Measurements from ENCODE around the gene LHX2.

LHX2 gene

DNA sequence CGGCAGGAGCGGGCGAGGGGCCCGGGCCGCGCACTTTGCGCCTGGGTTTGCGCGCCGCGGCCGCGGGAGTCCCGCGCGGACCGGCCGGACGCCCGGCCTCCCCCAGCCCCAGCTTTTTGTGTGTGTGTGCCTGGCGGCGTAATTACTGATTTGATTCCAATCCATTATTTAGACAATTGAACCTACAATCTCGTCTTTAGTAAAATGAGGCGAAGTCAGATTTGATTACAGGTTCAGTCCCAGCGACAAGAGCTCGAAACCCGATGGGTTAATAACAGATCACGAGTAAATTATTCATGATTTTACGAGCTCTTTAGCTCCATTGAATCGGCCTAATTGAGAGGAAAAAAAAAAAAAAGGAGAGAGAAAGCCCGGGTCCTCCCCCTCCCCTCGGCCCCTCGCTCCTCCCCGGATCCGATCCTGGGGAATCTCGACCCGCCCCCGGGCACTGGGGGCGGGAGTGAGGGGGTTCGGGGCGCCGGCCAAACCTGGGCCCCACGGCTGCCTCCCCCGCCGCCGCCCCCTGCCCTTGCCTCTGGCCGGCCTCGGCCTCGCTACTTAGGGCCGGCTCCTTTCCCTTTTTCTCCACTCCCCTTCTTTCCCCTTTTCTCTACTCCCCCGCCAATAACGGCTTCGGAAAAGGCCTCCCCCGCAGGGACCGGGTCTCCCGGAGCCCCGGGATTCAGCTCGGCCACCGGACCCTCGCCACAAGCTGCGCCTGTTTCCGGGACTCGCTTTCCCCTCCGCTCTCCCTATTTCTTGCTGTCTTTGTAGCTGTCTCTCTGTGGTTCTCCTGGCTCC lies 6.6 kb downstream of the LHX2 start:
- H3K36me3 ChIP-seq (ENCODE audit: insufficient read depth) = no peaks in the 10 kb centered on the region
- H3K9ac ChIP-seq = no peak overlapping the region
- no peak overlapping the region for H3K4me3 ChIP-seq (IDR thresholded peaks at IDR 0.05; ENCODE audit: insufficient read depth, low read depth, low read length)
- H3K79me2 ChIP-seq (ENCODE audit: insufficient read depth, low read depth) = no peaks in the 10 kb centered on the region
- H3K27ac ChIP-seq = no peak overlapping the region
- TF ChIP-seq, protein P1, sequence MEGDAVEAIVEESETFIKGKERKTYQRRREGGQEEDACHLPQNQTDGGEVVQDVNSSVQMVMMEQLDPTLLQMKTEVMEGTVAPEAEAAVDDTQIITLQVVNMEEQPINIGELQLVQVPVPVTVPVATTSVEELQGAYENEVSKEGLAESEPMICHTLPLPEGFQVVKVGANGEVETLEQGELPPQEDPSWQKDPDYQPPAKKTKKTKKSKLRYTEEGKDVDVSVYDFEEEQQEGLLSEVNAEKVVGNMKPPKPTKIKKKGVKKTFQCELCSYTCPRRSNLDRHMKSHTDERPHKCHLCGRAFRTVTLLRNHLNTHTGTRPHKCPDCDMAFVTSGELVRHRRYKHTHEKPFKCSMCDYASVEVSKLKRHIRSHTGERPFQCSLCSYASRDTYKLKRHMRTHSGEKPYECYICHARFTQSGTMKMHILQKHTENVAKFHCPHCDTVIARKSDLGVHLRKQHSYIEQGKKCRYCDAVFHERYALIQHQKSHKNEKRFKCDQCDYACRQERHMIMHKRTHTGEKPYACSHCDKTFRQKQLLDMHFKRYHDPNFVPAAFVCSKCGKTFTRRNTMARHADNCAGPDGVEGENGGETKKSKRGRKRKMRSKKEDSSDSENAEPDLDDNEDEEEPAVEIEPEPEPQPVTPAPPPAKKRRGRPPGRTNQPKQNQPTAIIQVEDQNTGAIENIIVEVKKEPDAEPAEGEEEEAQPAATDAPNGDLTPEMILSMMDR (conservative IDR thresholded peaks at IDR 0.05; ENCODE audit: low read depth, low read length) = no peak
- H3K4me2 ChIP-seq = no peak overlapping the region
- no peaks in the 10 kb centered on the region for H4K20me1 ChIP-seq (ENCODE audit: insufficient read depth)
- no peaks in the 10 kb centered on the region for H3K4me1 ChIP-seq (ENCODE audit: low read depth, poor library complexity, severe bottlenecking)
- no peak overlapping the region for H2AFZ ChIP-seq (ENCODE audit: low read depth)
- H3K27me3 ChIP-seq (ENCODE audit: insufficient read depth, low read depth) = peaks cover 4% of the 10 kb centered on the region

DNA sequence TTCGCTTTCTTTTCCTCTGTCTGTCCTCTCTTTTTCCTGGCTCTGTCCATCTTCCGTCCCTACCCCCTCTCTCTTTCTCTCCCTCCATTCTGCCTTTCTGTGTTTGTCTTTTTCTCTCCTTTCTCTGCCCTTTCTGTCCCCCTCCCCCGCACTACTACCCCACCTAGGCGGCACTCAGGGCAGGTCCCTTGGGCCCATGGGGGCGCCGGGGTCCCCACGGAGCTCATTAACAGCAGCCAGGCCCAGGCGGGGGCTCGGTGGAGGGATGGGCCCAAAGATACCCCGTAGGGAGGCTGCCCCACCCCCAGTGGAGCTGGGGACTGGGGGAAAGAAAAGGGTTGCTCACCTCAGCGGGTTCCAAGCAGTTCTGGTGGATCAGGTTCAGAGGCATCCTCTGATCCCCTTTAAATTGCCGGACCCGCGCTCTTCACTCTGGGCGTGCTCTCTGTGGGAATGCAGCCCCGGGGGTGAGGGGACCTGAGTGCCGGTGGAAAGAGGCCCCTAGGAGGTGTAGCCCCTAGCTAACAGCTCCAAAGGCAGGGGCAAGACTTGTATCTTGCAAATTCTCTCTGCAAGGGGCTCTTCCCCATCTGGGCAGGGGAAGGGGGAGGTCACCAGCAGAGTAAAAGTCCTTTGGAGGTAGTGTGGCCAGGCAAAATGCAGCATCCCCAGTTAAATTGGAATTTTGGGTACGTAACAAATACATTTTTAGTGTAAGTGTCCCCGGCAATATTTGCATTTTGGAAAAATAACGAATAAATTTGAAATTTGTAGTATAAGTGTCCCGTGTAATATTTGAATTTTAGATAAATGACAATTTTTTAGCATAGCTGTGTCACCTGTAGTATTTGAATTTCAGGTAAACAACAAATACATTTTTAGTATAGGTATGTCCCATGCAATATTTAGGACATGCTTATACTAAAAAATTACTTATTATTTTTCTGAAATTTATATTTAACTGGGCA lies 7.4 kb downstream of the LHX2 start:
- Histone ChIP-seq H3K4me3 (IDR thresholded peaks at IDR 0.05; ENCODE audit: insufficient read depth, low read depth, low read length) (no peak overlapping the region), H3K79me2 (ENCODE audit: insufficient read depth, low read depth) (no peaks in the 10 kb centered on the region), H2AFZ (ENCODE audit: low read depth) (no peak overlapping the region), H3K36me3 (ENCODE audit: insufficient read depth) (no peaks in the 10 kb centered on the region), H3K4me1 (ENCODE audit: low read depth, poor library complexity, severe bottlenecking) (no peaks in the 10 kb centered on the region), H3K27me3 (ENCODE audit: insufficient read depth, low read depth) (no peaks in the 10 kb centered on the region), H3K27ac (no peak overlapping the region), H4K20me1 (ENCODE audit: insufficient read depth) (no peaks in the 10 kb centered on the region), H3K4me2 (no peak overlapping the region), H3K9ac (no peak overlapping the region)
- TF ChIP-seq, protein P1 (conservative IDR thresholded peaks at IDR 0.05; ENCODE audit: low read depth, low read length) = no peak

DNA sequence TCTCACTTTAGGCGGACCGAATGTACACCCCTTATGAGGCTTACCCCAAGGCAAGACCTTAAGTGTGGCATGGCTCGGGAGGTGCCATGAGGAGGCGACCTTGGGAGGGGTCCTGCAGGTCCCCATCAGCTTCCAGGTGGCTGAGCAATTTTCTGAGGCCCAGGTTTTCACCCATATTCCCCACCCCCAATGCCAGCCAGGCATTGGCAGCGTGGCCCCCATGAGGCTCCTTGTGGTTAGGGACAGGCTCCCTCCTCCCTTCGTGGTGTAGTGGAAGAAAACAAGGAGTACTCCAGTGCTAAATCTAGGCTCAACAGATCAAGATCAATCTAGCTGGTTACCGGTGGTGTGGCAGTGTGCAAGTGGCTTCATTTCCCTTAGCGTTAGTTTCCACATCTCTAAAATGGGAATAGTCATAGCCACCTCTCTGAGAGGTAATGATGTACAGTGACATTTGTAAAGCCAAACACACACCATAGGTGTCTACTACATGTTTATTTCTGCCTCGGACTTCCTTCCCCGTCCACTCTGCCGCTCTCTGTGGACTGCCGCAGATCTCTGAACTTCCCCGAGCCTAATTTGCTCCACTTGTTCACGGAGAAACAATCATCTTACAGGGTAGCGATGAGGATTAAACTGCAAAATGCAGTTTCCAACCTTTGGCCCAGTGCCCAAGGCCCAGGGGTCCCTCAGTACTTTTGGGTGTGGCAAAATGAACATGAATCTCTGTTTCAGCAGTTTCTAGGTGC lies 8.4 kb downstream of the LHX2 start:
- Histone ChIP-seq H3K27ac (no peak overlapping the region), H3K27me3 (ENCODE audit: insufficient read depth, low read depth) (no peaks in the 10 kb centered on the region), H3K4me2 (no peak overlapping the region), H3K79me2 (ENCODE audit: insufficient read depth, low read depth) (no peaks in the 10 kb centered on the region), H3K4me3 (IDR thresholded peaks at IDR 0.05; ENCODE audit: insufficient read depth, low read depth, low read length) (no peak overlapping the region), H3K4me1 (ENCODE audit: low read depth, poor library complexity, severe bottlenecking) (no peaks in the 10 kb centered on the region), H3K9ac (no peak overlapping the region), H3K36me3 (ENCODE audit: insufficient read depth) (no peaks in the 10 kb centered on the region), H4K20me1 (ENCODE audit: insufficient read depth) (no peaks in the 10 kb centered on the region), H2AFZ (ENCODE audit: low read depth) (no peak overlapping the region)
- TF ChIP-seq, protein P1 (conservative IDR thresholded peaks at IDR 0.05; ENCODE audit: low read depth, low read length) = no peak
